ENCODE results near the gene DGCR2. TPM values are rescaled to one million over a fixed set of nuclear protein-coding genes. Genes with fewer than 3 reads are reported as not detected.

Gene DGCR2
- total RNA-seq, 2 donors from 2014 or later = 43.8 to 89.3 TPM

- H3K27me3 ChIP-seq = no peaks in the 10 kb centered on the region
Observed at GRCh38 chr22:19108807-19109197, 13.4 kb downstream of the DGCR2 start.

GRCh38 chr22:19107730-19108074 lies 14.5 kb downstream of the DGCR2 start:
- H3K27ac ChIP-seq = peak overlapping the region; percentile 17 to 78 (median 42)
- no peaks in the 10 kb centered on the region for H3K36me3 ChIP-seq (replicated peaks in 1 of 2; ENCODE audit: insufficient read depth in 1 of 2, low read depth in 2 of 2)
- DNase-seq (peak in 1 of 4 donors; percentile 6), ATAC-seq (no peak)
- TF ChIP-seq POLR2A (IDR thresholded peaks at IDR 0.05) = no peak
- no peak for TF ChIP-seq CTCF (IDR thresholded peaks at IDR 0.05)
- H3K4me3 ChIP-seq = no peak overlapping the region
- peaks cover 77% of the 10 kb centered on the region for H3K4me1 ChIP-seq
- intact Hi-C loops (cut with DNase I) = no loop called here
- H3K9me3 ChIP-seq = no peaks in the 10 kb centered on the region
- no peaks in the 10 kb centered on the region for H3K27me3 ChIP-seq
- 54 to 67% methylated on average over 8 of the region's 8 CpGs for WGBS, 2 donors

More at GRCh38 chr22:19108807-19109197, 13.4 kb downstream of the DGCR2 start:
- no peaks in the 10 kb centered on the region for H3K36me3 ChIP-seq (replicated peaks in 1 of 2; ENCODE audit: insufficient read depth in 1 of 2, low read depth in 2 of 2)
- peaks cover 72% of the 10 kb centered on the region for H3K4me1 ChIP-seq
- intact Hi-C loops (cut with DNase I) = no loop called here
- no peak for ATAC-seq
- peak overlapping the region in 3 of 4 donors; percentile 19 to 64 (median 61) for H3K27ac ChIP-seq
- H3K4me3 ChIP-seq = no peak overlapping the region
- H3K9me3 ChIP-seq = no peaks in the 10 kb centered on the region
- 48 to 72% methylated on average over 3 of the region's 3 CpGs for WGBS, 2 donors
- no peak for DNase-seq
- TF ChIP-seq CTCF (IDR thresholded peaks at IDR 0.05) = no peak
- TF ChIP-seq POLR2A (IDR thresholded peaks at IDR 0.05) = no peak

GRCh38 chr22:19106886-19107729 lies 15.1 kb downstream of the DGCR2 start:
- intact Hi-C loops (cut with DNase I) = no loop called here
- peak overlapping the region in 3 of 4 donors; percentile 67 to 83 (median 78) for H3K27ac ChIP-seq
- TF ChIP-seq POLR2A (IDR thresholded peaks at IDR 0.05) (no peak), CTCF (IDR thresholded peaks at IDR 0.05) (no peak)

GRCh38 chr22:19105867-19106802 lies 16.1 kb downstream of the DGCR2 start:
- H3K27me3 ChIP-seq = no peaks in the 10 kb centered on the region
- peak; percentile 35 to 59 (median 41) for DNase-seq
- no peaks in the 10 kb centered on the region for H3K36me3 ChIP-seq (replicated peaks in 1 of 2; ENCODE audit: insufficient read depth in 1 of 2, low read depth in 2 of 2)
- H3K27ac ChIP-seq = peak overlapping the region; percentile 60 to 83 (median 72)
- no peaks in the 10 kb centered on the region for H3K9me3 ChIP-seq
- H3K4me1 ChIP-seq = peaks cover 86% of the 10 kb centered on the region
- intact Hi-C loops (cut with DNase I) = no loop called here
- H3K4me3 ChIP-seq = no peak overlapping the region
- ATAC-seq = no peak
- WGBS, 2 donors = 59% methylated on average over 13 to 18 of the region's 18 CpGs
- TF ChIP-seq CTCF (IDR thresholded peaks at IDR 0.05) (peak in 3 of 7 experiments; percentile 26 to 41 (median 39)), POLR2A (IDR thresholded peaks at IDR 0.05) (no peak)

More at GRCh38 chr22:19106886-19107729, 15.1 kb downstream of the DGCR2 start:
- Histone ChIP-seq H3K4me1 (peaks cover 81% of the 10 kb centered on the region), H3K36me3 (replicated peaks in 1 of 2; ENCODE audit: insufficient read depth in 1 of 2, low read depth in 2 of 2) (no peaks in the 10 kb centered on the region), H3K4me3 (no peak overlapping the region), H3K27me3 (no peaks in the 10 kb centered on the region), H3K9me3 (no peaks in the 10 kb centered on the region)
- 71 to 88% methylated on average over 2 to 3 of the region's 3 CpGs for WGBS, 2 donors
- ATAC-seq (no peak), DNase-seq (peak in 1 of 4 donors; percentile 9)

Data from body of pancreas (tissue), 4 donors.